HepG2 (cell line): ENCODE results near the gene SPP1. TPM values are rescaled to one million over a fixed set of nuclear protein-coding genes. Genes with fewer than 3 reads are reported as not detected.

Experiments used
- EZH2 ChIP-seq: conservative IDR thresholded peaks from 2 replicates; pipeline ENCODE4 v1.6.1; 2012; ENCODE audit warnings: mild to moderate bottlenecking, low read depth, low read length, moderate library complexity
- HBP1 ChIP-seq: IDR thresholded peaks from 2 replicates; pipeline ENCODE4 v1.6.1; 2016; ENCODE audit warnings: low read depth, control low read depth
- KLF13 ChIP-seq: sonication (generic); formaldehyde crosslinking; IDR thresholded peaks from 2 replicates; pipeline ENCODE4 v1.4.0; 2020; ENCODE audit warnings: mild to moderate bottlenecking, missing genetic modification reagents
- MEIS1 ChIP-seq: sonication (generic); formaldehyde crosslinking; IDR thresholded peaks from 2 replicates; pipeline ENCODE4 v1.9.0; 2021; ENCODE audit warnings: mild to moderate bottlenecking, missing genetic modification reagents, moderate library complexity, borderline replicate concordance
- MXD1 ChIP-seq: sonication (generic); formaldehyde crosslinking; IDR thresholded peaks from 2 replicates; pipeline ENCODE4 v1.4.0; 2020; ENCODE audit warnings: mild to moderate bottlenecking, missing genetic modification reagents
- NFE2 ChIP-seq: sonication (generic); formaldehyde crosslinking; IDR thresholded peaks from 2 replicates; pipeline ENCODE4 v1.4.0; 2020; ENCODE audit warnings: missing genetic modification reagents
- NR3C1 ChIP-seq: sonication (generic); formaldehyde crosslinking; IDR thresholded peaks from 2 replicates; pipeline ENCODE4 v1.4.0; 2020; ENCODE audit warnings: missing genetic modification reagents
- PHB2 ChIP-seq: fragments of 450-650 bp; IDR thresholded peaks from 2 replicates; pipeline ENCODE4 v1.6.1; 2018; ENCODE audit not compliant: partially characterized antibody
- POLR2AphosphoS5 ChIP-seq: IDR thresholded peaks from 2 replicates; pipeline ENCODE4 v1.6.1; 2012; ENCODE audit warnings: low read depth, low read length
- SKI ChIP-seq: fragments of 450-650 bp; IDR thresholded peaks from one replicate; pipeline ENCODE4 v1.6.1; 2018; ENCODE audit warnings: mild to moderate bottlenecking; ENCODE audit not compliant: partially characterized antibody
- UBTF ChIP-seq: sonication (generic); formaldehyde crosslinking; IDR thresholded peaks from 2 replicates; pipeline ENCODE4 v1.4.0; 2020; ENCODE audit warnings: mild to moderate bottlenecking, missing genetic modification reagents
- YY1 ChIP-seq: IDR thresholded peaks from 2 replicates; pipeline ENCODE4 v1.6.1; 2011; ENCODE audit warnings: low read length, low read depth, moderate library complexity, mild to moderate bottlenecking; ENCODE audit not compliant: insufficient read depth, insufficient replicate concordance
- ZFP62 ChIP-seq: sonication (generic); formaldehyde crosslinking; IDR thresholded peaks from 2 replicates; pipeline ENCODE4 v1.4.0; 2020; ENCODE audit warnings: missing genetic modification reagents
- ZMAT3 ChIP-seq: sonication (generic); formaldehyde crosslinking; conservative IDR thresholded peaks from 2 replicates; pipeline ENCODE4 v1.7.0; 2021; ENCODE audit warnings: missing genetic modification reagents
- ZMYM4 ChIP-seq: sonication (generic); formaldehyde crosslinking; IDR thresholded peaks from 2 replicates; pipeline ENCODE4 v1.8.1; 2023; ENCODE audit warnings: mild to moderate bottlenecking, missing genetic modification reagents
- ZNF101 ChIP-seq: sonication (generic); formaldehyde crosslinking; IDR thresholded peaks from 2 replicates; pipeline ENCODE4 v1.4.0; 2020; ENCODE audit warnings: mild to moderate bottlenecking, low read depth, missing genetic modification reagents, borderline replicate concordance
- ZNF512 ChIP-seq: sonication (generic); formaldehyde crosslinking; IDR thresholded peaks from 2 replicates; pipeline ENCODE4 v1.4.0; 2020; ENCODE audit warnings: mild to moderate bottlenecking, missing genetic modification reagents
- ZNF574 ChIP-seq: sonication (generic); formaldehyde crosslinking; IDR thresholded peaks from 2 replicates; pipeline ENCODE4 v1.4.0; 2020; ENCODE audit warnings: missing genetic modification reagents
- ZNF615 ChIP-seq: sonication (generic); formaldehyde crosslinking; IDR thresholded peaks from 2 replicates; pipeline ENCODE4 v1.5.0; 2020; ENCODE audit warnings: mild to moderate bottlenecking, missing genetic modification reagents, borderline replicate concordance
- ZNF766 ChIP-seq: sonication (generic); formaldehyde crosslinking; IDR thresholded peaks from 2 replicates; pipeline ENCODE4 v1.5.0; 2020; ENCODE audit warnings: missing genetic modification reagents, borderline replicate concordance
- polyA plus RNA-seq, 8 experiments: library from polyadenylated mRNA; depleted of rRNA in 3 of 8; stranded (reverse) in 7 of 8; unstranded in 1 of 8; fragments of >200 nt; fragmentation: Illumina TruSeq in 4 of 8; extraction: Trizol in 4 of 8; gene quantifications; 2 replicates each; pipeline versions ENCODE4 v1.2.1 to v1.2.3, GENCODE V29; 2011 to 2016; ENCODE audit warnings: low read depth in 4 of 8, missing spikeins in 1 of 8, mixed read lengths in 1 of 8; ENCODE audit not compliant: insufficient read depth in 1 of 8
- total RNA-seq, 5 experiments: library from RNA; depleted of rRNA; stranded (reverse); fragments of >200 nt; fragmentation: Illumina TruSeq; extraction: Trizol; gene quantifications; 2 replicates each; pipeline ENCODE4 v1.2.3, GENCODE V29; 2016; ENCODE audit warnings: low read depth in 1 of 5

The SPP1 gene
- total and polyA plus RNA-seq, 2 of the 13 experiments (the other 11 are each of a cell fraction or from before 2014, with no cell fraction given) = 682 to 788 TPM

GRCh38 chr4:88007304-88008121 is 32.0 kb downstream of the SPP1 start, which contains the start of gene PKD2 (continued):
- TF ChIP-seq MEIS1 (CRISPR knock-in tag) (0 out of 2 replicates have a peak, but pooled peaks have one; percentile 21), ZNF101 (CRISPR knock-in tag) (no peak), ZMYM4 (CRISPR knock-in tag) (peak; percentile 11; the same call in 1 of the 2 replicates), HBP1 (CRISPR knock-in tag) (no peak), PHB2 (no peak), NFE2 (CRISPR knock-in tag) (no peak), ZNF615 (CRISPR knock-in tag) (no peak), KLF13 (CRISPR knock-in tag) (no peak), SKI (no peak), YY1 (peak; percentile 81), EZH2 (0 out of 2 replicates have a peak, but pooled peaks have one; percentile 45), ZNF512 (CRISPR knock-in tag) (no peak), NR3C1 (no peak), ZFP62 (CRISPR knock-in tag) (no peak), ZMAT3 (CRISPR knock-in tag) (0 out of 2 replicates have a peak, but pooled peaks have one; percentile 26), ZNF766 (no peak), MXD1 (CRISPR knock-in tag) (no peak), POLR2AphosphoS5 (0 out of 2 replicates have a peak, but pooled peaks have one; percentile 29), UBTF (CRISPR knock-in tag) (peak; percentile 62; the same call in 1 of the 2 replicates), ZNF574 (CRISPR knock-in tag) (peak; percentile 62)
